ENCODE results near the gene NVL. TPM values are rescaled to one million over a fixed set of nuclear protein-coding genes. Genes with fewer than 3 reads are reported as not detected.
A peak's percentile ranks its signal among the peaks of the same experiment; 100 is the strongest.
"Not testable (repeated sequence)": the region's sequence is repeated elsewhere in the genome, so short reads cannot be mapped to it uniquely, and the experiment has no call there.

NVL gene
- 40.0 TPM for total RNA-seq (ENCODE audit: insufficient read depth, low replicate concordance)

GRCh38 chr1:224329842-224330753 lies at the start of gene NVL:
Gene NVL, minus strand, starts transcription at chr1:224330172. Its CDS starts 45 bp downstream, at chr1:224330127.
- peak; percentile 94 for DNase-seq (ENCODE audit: low spot score)

- no peak for DNase-seq (ENCODE audit: low spot score)
Observed at GRCh38 chr1:224378855-224379631, 49.1 kb upstream of the NVL start.

GRCh38 chr1:224377676-224378006 lies 47.7 kb upstream of the NVL start:
- no peak for DNase-seq (ENCODE audit: low spot score)

GRCh38 chr1:224375059-224375458 lies 45.1 kb upstream of the NVL start:
- DNase-seq (ENCODE audit: low spot score) = no peak

GRCh38 chr1:224373008-224373590 lies 43.1 kb upstream of the NVL start:
- no peak for DNase-seq (ENCODE audit: low spot score)

- DNase-seq (ENCODE audit: low spot score) = no peak
Observed at GRCh38 chr1:224368409-224368808, 38.4 kb upstream of the NVL start.

GRCh38 chr1:224359207-224359606 lies 29.2 kb upstream of the NVL start:
- no peak for DNase-seq (ENCODE audit: low spot score)

GRCh38 chr1:224358237-224358636 lies 28.3 kb upstream of the NVL start:
- no peak for DNase-seq (ENCODE audit: low spot score)

- peak; percentile 5 for DNase-seq (ENCODE audit: low spot score)
Observed at GRCh38 chr1:224357626-224358124, 27.7 kb upstream of the NVL start.

GRCh38 chr1:224356685-224357625 lies 27.0 kb upstream of the NVL start, which contains the start of gene CNIH4:
Gene CNIH4, plus strand, starts transcription at chr1:224356879. Its CDS starts 46 bp downstream, at chr1:224356925.
- DNase-seq (ENCODE audit: low spot score) = peak; percentile 99

GRCh38 chr1:224353975-224354925 lies 24.3 kb upstream of the NVL start:
- no peak for DNase-seq (ENCODE audit: low spot score)

- DNase-seq (ENCODE audit: low spot score) = not testable (repeated sequence)
Observed at GRCh38 chr1:224352436-224353085, 22.6 kb upstream of the NVL start.

GRCh38 chr1:224349716-224350115 lies 19.7 kb upstream of the NVL start:
- not testable (repeated sequence) for DNase-seq (ENCODE audit: low spot score)

- no peak for DNase-seq (ENCODE audit: low spot score)
Observed at GRCh38 chr1:224348137-224348536, 18.2 kb upstream of the NVL start.

GRCh38 chr1:224343679-224344078 lies 13.7 kb upstream of the NVL start:
- DNase-seq (ENCODE audit: low spot score) = no peak

GRCh38 chr1:224340453-224341384 lies 10.7 kb upstream of the NVL start:
- DNase-seq (ENCODE audit: low spot score) = not testable (repeated sequence)

- DNase-seq (ENCODE audit: low spot score) = no peak
Observed at GRCh38 chr1:224339442-224340033, 9.6 kb upstream of the NVL start.

Data from umbilical cord (tissue), 2 donors.